Measurements from ENCODE around the gene SIRT2. TPM values are rescaled to one million over a fixed set of nuclear protein-coding genes. Genes with fewer than 3 reads are reported as not detected.
"Not testable (repeated sequence)": the region's sequence is repeated elsewhere in the genome, so short reads cannot be mapped to it uniquely, and the experiment has no call there.

SIRT2 gene
- total RNA-seq, 1 donor from 2014 or later, result 43.5 TPM

- H3K4me3 ChIP-seq (ENCODE audit: low read depth, low read length), result no peak overlapping the region
- no peak for TF ChIP-seq CTCF (conservative IDR thresholded peaks at IDR 0.05; ENCODE audit: low read depth, low read length)
- DNase-seq (ENCODE audit: low read depth), result no peak
These were observed 36.9 kb downstream of the SIRT2 start for GRCh38 chr19:38862321-38863059.

GRCh38 chr19:38861368-38861767, 38.0 kb downstream of the SIRT2 start:
- TF ChIP-seq CTCF (conservative IDR thresholded peaks at IDR 0.05; ENCODE audit: low read depth, low read length), result no peak
- no peak for DNase-seq (ENCODE audit: low read depth)
- H3K4me3 ChIP-seq (ENCODE audit: low read depth, low read length), result no peak overlapping the region

GRCh38 chr19:38859631-38860204, 39.7 kb downstream of the SIRT2 start:
- H3K4me3 ChIP-seq (ENCODE audit: low read depth, low read length); DNase-seq (ENCODE audit: low read depth): not testable (repeated sequence)

- no peak overlapping the region for H3K4me3 ChIP-seq (ENCODE audit: low read depth, low read length)
- no peak for DNase-seq (ENCODE audit: low read depth)
- no peak for TF ChIP-seq CTCF (conservative IDR thresholded peaks at IDR 0.05; ENCODE audit: low read depth, low read length)
These were observed 42.6 kb downstream of the SIRT2 start for GRCh38 chr19:38856813-38857212.

- not testable (repeated sequence) for H3K4me3 ChIP-seq (ENCODE audit: low read depth, low read length); DNase-seq (ENCODE audit: low read depth)
These were observed 43.7 kb downstream of the SIRT2 start for GRCh38 chr19:38855751-38856150.

- not testable (repeated sequence) for H3K4me3 ChIP-seq (ENCODE audit: low read depth, low read length); DNase-seq (ENCODE audit: low read depth)
These were observed 44.5 kb downstream of the SIRT2 start for GRCh38 chr19:38854961-38855360.

- no peak for DNase-seq (ENCODE audit: low read depth)
- H3K4me3 ChIP-seq (ENCODE audit: low read depth, low read length), result peak overlapping the region; percentile 88
- TF ChIP-seq CTCF (conservative IDR thresholded peaks at IDR 0.05; ENCODE audit: low read depth, low read length), result no peak
These were observed 46.2 kb downstream of the SIRT2 start for GRCh38 chr19:38853214-38853613.

- no peak for DNase-seq (ENCODE audit: low read depth)
- H3K4me3 ChIP-seq (ENCODE audit: low read depth, low read length), result peak overlapping the region; percentile 88
- TF ChIP-seq CTCF (conservative IDR thresholded peaks at IDR 0.05; ENCODE audit: low read depth, low read length), result no peak
These were observed 47.0 kb downstream of the SIRT2 start for GRCh38 chr19:38852231-38853044.

Measured in epithelial cell of proximal tubule (primary cell).